HG03064 (cell line): ENCODE results near the gene RET.
A peak's percentile ranks its signal among the peaks of the same experiment; 100 is the strongest.

Experiments
- ATAC-seq: cut with Tn5 transposase; IDR thresholded peaks from one replicate; pipeline ENCODE4 v1.9.1; 2021; ENCODE audit warnings: low read depth; ENCODE audit not compliant: unreplicated experiment

The RET gene

DNA sequence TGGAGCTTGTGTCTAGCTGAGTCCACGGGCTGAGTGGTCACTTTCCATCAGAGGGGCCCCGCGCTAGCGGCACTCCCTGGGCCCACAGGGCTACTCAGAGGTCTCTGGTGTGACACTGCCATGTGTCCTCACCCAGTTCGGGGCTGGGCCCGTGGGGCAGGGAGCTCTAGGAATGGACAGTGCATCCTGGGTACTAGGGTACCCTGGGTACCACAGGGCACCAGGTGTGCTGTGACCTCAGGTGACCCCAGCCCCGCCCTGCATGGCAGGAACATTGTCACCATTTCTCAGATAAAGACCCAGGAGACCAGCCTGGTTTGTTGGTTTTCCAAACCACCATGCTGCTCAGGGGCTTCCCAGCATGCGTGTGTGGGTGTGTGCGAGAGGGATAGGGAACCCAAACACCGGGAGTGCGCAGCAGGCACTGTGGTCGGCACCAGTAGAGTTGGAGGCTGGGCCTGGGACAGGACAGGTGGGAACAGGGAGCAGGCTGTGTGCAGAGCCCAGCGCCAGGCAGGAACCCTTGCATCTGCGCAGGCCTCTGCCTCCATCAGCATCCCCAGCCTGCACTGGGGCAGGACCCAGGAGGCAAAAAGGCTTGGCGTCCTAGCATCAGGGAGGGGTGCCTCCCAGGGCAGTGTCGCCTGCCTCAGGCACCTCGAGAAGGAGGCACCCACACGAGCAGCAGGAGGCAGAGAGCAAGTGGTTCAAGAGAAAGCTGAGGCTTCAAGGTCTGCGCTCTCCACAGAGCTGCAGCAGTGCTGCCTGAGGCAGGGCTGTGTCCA lies 42.0 kb downstream of the RET start:
- ATAC-seq, result no peak

DNA sequence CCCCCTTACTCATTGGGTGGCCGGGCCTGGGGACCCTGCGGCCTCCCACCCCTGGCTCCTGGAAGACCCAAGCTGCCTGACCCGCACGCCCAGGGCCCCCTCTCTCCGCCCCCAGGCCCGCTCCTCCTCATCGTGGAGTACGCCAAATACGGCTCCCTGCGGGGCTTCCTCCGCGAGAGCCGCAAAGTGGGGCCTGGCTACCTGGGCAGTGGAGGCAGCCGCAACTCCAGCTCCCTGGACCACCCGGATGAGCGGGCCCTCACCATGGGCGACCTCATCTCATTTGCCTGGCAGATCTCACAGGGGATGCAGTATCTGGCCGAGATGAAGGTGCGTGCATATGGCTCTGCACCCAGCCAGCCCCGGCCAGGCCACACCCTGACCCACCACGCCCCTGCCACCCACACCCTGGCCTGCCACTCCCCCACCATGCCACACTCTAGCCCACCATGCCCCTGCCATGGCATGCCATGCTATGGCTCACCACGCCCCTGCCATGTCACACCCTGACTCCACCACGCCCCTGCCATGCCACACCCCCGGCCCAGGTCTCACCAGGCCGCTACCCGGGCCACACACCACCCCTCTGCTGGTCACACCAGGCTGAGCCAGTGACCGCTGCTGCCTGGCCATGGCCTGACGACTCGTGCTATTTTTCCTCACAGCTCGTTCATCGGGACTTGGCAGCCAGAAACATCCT lies 42.7 kb downstream of the RET start:
- no peak for ATAC-seq

DNA sequence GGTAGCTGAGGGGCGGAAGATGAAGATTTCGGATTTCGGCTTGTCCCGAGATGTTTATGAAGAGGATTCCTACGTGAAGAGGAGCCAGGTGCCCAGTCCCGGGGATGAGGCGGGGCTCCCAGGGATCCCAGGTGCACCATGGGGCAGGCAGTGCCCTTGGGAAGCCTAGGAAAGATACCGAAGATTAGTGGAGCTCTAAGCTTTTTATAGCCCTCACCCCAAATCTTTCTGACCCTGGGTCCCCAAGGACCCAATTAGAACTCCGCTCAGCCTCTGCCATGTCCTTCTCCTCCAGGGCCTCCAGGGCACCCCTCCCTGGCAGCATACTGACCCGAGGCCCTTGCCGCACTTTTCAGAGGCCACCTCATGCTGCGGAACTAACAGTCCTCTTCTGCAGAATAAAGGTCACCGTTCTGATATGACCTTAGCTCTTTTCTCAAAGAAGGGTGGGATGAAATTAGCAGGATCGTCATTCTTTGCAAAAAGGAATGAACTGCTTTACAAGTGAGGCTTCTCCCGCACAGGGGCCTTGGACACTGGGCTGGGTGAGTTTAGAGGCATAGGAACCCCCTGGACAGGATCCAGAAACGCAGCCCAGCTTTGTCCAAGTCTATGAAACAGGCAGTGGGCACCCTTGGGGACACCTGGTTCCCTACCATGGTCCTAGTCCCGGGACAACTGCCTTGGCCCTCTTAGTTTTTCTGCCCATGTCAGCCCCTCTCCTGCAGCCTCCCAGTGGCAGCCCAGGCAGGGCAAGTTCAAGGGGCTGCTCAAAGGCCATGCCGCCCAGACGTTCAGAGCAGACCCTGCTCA lies 43.5 kb downstream of the RET start:
- ATAC-seq, result peak; percentile 2

DNA sequence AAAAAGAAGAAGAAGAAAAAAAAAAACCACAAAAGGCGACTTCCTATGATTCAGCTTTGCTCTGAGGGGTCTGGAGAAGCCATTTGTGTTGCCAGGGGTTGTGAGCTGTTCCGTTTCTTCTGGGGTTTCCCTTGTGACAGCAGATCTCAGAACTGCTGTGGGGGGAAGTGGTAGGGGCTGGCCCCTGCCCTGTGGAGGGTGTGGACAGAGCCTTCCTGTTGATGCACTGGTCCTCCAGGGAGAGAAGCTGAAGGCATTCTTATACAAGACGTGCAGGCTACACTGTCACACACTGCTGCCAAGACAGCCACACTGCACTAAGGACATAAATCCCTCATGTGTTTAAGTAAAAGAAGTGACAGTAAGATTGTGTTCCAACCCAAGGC lies 44.1 kb downstream of the RET start:
- ATAC-seq, result peak; percentile 89

DNA sequence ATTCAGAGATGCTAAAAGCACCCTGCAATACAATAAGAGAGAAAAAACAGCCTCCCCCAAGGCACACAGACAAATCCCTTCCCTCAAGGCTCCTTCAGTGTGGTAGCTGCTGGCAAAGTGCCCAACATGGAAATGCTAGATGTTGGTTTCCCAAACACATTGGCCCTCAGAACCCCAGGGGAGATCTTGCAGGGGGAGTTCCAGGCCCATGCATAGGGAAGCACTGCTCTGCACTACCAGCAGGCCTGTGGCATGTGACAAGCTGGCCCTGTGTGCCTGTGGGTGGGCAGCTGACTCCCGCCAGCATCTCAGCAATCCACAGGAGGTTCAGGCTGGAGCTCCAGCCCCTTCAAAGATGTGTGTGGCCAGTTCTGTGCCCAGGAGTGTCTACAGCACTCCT lies 44.6 kb downstream of the RET start:
- no peak for ATAC-seq

DNA sequence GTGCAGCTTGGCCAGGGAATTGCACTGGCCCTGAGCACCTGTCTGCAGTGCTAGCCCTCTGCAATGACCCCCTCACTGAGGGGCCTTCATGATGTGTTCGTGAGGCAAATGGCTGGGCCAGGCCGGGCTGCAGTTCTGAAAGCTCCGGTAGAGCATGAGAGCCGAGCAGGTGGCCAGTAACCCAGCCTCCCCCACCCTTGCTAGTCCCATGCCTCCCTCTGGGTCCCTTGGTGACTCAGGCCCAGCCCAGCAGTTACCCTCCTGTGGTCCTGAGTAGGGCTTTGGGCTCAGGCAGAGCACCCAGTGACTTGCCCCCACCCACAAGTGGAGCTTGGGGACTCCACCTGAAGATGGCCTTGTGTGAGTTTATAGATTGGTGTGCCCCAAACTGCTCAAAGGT lies 45.2 kb downstream of the RET start:
- ATAC-seq, result no peak

DNA sequence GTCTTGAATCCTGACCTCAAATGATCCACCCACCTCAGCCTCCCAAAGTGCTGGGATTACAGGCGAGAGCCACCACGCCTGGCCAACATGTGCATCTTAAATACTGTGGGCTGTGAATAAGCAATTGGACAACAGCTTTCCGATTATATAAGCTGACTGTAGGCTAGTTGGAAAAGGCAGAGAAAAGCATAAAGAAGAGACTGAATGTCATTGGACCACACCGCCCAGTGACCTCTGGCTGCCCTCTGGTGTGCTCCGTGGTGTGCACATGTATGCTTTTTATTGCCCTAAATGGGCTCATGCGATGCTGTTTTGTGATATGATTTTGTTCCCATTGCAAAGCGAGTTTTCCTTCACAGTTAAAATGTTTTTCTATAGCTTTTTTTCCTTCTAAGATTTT lies 46.0 kb downstream of the RET start:
- ATAC-seq, result no peak

DNA sequence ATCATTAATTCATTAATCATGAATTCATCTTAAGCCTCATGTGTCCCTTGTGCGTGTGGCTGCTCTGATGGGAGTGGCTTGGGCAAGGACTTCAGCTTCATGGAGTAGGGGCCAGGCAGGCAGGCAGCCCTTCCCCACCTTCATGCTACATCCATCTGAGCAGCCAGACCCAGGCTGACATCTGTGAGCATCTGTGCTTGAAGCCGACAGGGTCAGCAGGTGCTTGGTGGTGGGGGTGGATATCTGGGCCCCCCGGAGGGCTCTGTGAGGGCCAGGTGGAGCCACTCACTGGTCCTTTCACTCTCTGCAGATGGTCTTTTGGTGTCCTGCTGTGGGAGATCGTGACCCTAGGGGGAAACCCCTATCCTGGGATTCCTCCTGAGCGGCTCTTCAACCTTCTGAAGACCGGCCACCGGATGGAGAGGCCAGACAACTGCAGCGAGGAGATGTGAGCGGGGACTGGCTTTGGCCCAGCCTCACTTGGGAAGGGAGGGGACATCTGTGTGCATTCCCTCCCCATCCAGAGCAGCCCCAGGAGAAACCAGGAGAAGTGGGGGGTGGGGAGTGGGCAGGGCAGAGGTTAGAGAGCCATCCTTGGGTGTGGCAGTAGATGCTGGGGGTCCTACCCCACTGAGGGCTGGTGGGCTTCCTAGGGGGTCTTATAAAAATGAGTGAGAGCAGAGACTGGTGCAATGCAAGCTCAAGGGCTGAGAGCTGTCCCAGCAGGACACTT lies 46.7 kb downstream of the RET start:
- ATAC-seq, result no peak

DNA sequence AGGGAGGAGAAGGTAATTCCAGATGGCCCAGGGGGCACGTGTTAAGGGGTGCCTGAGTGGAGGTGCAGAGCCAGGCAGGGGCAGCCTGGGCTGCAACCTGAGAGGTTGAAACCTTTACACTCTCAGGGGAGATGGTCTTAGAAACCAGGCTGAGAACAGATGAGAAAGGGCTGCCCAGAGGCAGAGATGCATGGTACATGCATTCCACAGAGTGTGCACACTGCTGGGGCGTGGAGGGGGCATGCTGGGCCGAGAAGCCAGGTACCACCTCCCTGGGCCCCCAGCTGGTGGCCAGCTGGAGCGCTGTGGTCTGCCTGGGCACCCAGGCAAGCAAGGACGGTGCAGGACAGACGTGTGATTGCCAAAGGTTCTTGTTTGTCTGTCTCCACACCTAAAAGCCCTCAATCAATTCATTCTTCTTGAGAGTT lies 47.2 kb downstream of the RET start:
- ATAC-seq, result no peak

DNA sequence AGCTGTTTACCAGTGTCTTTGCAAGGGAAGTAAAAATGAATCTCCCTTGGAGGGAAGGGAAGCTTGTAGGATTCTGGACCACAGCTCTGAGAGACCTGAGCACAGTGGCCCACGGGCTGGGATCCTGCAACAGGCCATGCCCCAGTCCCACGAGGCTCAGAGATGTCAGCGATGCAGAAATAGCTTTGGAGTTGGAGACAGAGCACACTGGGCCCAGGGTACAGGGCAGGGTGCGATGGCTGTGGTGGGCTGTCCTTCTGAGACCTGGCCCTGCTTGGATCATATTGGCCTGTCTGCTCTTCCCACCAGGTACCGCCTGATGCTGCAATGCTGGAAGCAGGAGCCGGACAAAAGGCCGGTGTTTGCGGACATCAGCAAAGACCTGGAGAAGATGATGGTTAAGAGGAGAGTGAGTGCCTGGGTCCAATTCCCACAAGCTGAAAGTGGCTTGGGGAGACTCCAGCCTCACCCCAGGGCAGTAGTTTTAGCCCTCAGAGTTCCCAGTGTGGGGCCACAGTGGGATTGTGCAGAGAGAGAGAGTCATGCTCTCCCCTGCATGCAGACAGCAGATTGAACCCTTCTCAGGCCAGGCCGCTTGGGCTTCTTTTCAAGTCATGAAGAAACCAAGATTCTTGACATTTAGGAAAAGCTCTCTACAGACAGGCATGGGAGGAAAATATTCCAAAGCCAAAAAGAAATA lies 47.9 kb downstream of the RET start:
- ATAC-seq, result no peak

GRCh38 chr10:43125274-43125845 lies 48.5 kb downstream of the RET start:
- ATAC-seq, result no peak

DNA sequence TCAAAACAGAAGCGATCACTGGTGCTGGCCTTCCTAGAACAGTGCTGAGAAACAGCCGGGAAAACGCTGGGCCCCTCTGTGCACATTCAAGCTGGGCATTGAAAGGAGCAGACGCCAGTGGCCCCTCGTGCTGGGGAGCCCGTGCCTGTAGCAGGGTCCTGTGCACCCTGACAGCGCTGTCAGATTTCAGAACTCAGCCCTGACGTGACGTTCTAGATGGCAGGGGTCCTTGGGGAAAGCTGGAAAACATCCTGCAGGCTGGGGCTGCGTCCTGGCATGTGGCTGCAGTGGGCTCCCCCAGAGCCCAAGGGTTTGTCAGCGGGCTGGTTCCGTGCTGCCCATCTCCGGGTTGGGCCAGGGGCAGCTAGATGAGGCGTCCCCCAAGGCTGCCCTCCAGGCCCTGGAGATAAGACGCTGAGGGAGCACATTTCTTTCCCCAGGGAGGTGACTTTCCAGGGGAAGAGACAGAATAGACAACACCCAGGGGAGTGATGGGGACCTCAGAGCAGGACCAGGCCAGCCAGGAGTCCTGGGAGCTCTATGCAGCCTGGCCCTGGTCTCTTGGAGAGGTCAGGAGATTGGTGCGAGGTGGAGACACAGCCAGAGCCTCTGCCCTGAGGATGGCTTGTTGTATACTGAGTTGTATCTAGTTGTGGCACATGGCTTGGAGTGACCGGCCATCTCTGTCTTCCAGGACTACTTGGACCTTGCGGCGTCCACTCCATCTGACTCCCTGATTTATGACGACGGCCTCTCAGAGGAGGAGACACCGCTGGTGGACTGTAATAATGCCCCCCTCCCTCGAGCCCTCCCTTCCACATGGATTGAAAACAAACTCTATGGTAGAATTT lies 49.2 kb downstream of the RET start:
- ATAC-seq, result no peak

GRCh38 chr10:43126759-43127424 lies 50.0 kb downstream of the RET start:
- no peak for ATAC-seq

GRCh38 chr10:43127442-43127841 lies 50.6 kb downstream of the RET start:
- ATAC-seq, result no peak

DNA sequence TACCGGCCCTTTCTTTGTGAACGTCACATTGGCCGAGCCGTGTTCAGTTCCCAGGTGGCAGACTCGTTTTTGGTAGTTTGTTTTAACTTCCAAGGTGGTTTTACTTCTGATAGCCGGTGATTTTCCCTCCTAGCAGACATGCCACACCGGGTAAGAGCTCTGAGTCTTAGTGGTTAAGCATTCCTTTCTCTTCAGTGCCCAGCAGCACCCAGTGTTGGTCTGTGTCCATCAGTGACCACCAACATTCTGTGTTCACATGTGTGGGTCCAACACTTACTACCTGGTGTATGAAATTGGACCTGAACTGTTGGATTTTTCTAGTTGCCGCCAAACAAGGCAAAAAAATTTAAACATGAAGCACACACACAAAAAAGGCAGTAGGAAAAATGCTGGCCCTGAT lies 51.5 kb downstream of the RET start:
- no peak for ATAC-seq

GRCh38 chr10:43128958-43129706 lies 52.3 kb downstream of the RET start:
- peak; percentile 80 for ATAC-seq

DNA sequence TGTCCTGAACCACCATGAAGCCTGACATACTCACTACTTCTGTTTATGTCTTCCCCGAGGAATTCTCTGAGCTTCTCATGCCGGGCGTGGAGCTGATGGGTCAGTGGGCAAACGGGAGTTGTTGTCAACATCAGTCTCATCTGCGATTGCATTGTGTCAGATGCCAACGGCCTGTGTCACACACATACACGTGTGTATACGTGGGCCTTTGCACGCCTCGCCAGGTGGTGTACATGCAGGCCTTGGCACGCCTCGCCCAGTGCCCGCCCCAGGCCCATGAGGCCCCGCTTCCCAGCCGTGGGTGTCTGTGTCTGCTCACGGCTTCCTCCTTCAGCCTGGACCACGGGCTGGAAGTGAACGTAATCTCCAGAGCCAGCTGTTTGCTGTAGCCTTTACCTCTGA lies 53.9 kb downstream of the RET start:
- no peak for ATAC-seq

GRCh38 chr10:43131256-43131655 lies 54.4 kb downstream of the RET start:
- no peak for ATAC-seq
